B cell (primary cell): ENCODE measurements around the gene SPSB1. TPM values are rescaled to one million over a fixed set of nuclear protein-coding genes. Genes with fewer than 3 reads are reported as not detected.

Experiments
- ATAC-seq: fragments of 200-7000 bp; cut with Tn5 transposase; one replicate; pipeline ENCODE4 v1.10.0; 2021; ENCODE audit warnings: low read depth, mild to moderate bottlenecking, moderate number of reproducible peaks, moderate library complexity
- CTCF ChIA-PET: fragments of 350-600 bp; sonication (Branson Sonifier 250); formaldehyde crosslinking; loops from one replicate; lab custom pipeline; 2021; ENCODE audit warnings: antibody characterized with exemption, inconsistent platforms; lab: Charles Lee
- POLR2A ChIA-PET: fragments of 350-600 bp; sonication (Branson Sonifier 250); formaldehyde crosslinking; loops from one replicate; lab custom pipeline; 2021; ENCODE audit warnings: antibody characterized with exemption; lab: Charles Lee
- DNase-seq: peaks from one replicate; pipeline ENCODE4 v3.0.0; 2013
- H2AFZ ChIP-seq: 2 replicates; pipeline ENCODE4 v1.6.1; 2012; ENCODE audit warnings: mild to moderate bottlenecking, low read depth, low read length; ENCODE audit not compliant: insufficient read depth, poor library complexity, severe bottlenecking
- H3K27ac ChIP-seq, 2 donors: 1 replicate in 1 of 2; 2 replicates in 1 of 2; pipeline ENCODE4 v1.5.1; 2012 to 2013; ENCODE audit warnings: low read length in 2 of 2, mild to moderate bottlenecking in 2 of 2, moderate library complexity in 1 of 2
- H3K27me3 ChIP-seq, 4 experiments: fragments of 200-600 bp in 1 of 4; sonication (generic) in 1 of 4; replicated peaks in 1 of 4; 1 replicate in 2 of 4; 2 replicates in 2 of 4; pipeline versions ENCODE4 v1.6.1 to v1.7.0; 2013 to 2016; ENCODE audit warnings: low read length in 3 of 4, mild to moderate bottlenecking in 2 of 4, mixed read lengths in 1 of 4, moderate library complexity in 1 of 4; ENCODE audit not compliant: insufficient read depth in 4 of 4, control insufficient read depth in 3 of 4; ENCODE audit errors: control extremely low read depth in 1 of 4
- H3K36me3 ChIP-seq, 2 experiments: replicated peaks in 1 of 2; 1 replicate in 1 of 2; 2 replicates in 1 of 2; pipeline versions ENCODE4 v1.6.1 to v1.7.1; 2013; ENCODE audit warnings: low read length in 1 of 2; ENCODE audit not compliant: insufficient read depth in 2 of 2, control insufficient read depth in 1 of 2; ENCODE audit errors: control extremely low read depth in 1 of 2, extremely low read depth in 1 of 2
- H3K4me1 ChIP-seq, 2 donors: fragments of 200-600 bp in 1 of 2; sonication (generic) in 1 of 2; 1 replicate in 1 of 2; 2 replicates in 1 of 2; pipeline versions ENCODE4 v1.5.1 to v1.6.1; 2013 to 2017; ENCODE audit warnings: low read length in 2 of 2; ENCODE audit not compliant: control insufficient read depth in 2 of 2, insufficient read depth in 2 of 2
- H3K4me2 ChIP-seq: replicated peaks from 2 replicates; pipeline ENCODE3; 2012; ENCODE audit warnings: mild to moderate bottlenecking, low read depth, low read length; ENCODE audit not compliant: poor library complexity, severe bottlenecking
- H3K4me3 ChIP-seq, 5 experiments: fragments of 200-600 bp in 1 of 5; sonication (generic) in 1 of 5; 1 replicate in 3 of 5; 2 replicates in 2 of 5; pipeline versions ENCODE4 v1.5.1 to v1.7.0; 2011 to 2016; ENCODE audit warnings: low read length in 4 of 5, mild to moderate bottlenecking in 4 of 5, low read depth in 2 of 5, control low read depth in 1 of 5, moderate library complexity in 1 of 5; ENCODE audit not compliant: insufficient read depth in 1 of 5; ENCODE audit errors: control extremely low read depth in 1 of 5, extremely low read depth in 1 of 5
- H3K79me2 ChIP-seq: fragments of 200-600 bp; sonication (generic); one replicate; pipeline ENCODE4 v1.6.0; 2016; ENCODE audit warnings: low read length; ENCODE audit not compliant: control insufficient read depth, insufficient read depth
- H3K9ac ChIP-seq: fragments of 200-600 bp; sonication (generic); 2 replicates; pipeline ENCODE4 v1.6.1; 2017; ENCODE audit warnings: mild to moderate bottlenecking, low read length, moderate library complexity
- H3K9me3 ChIP-seq, 3 donors: one replicate each; pipeline versions ENCODE4 v1.6.1 to v1.7.1; 2013; ENCODE audit warnings: low read length in 2 of 3; ENCODE audit not compliant: control insufficient read depth in 2 of 3, insufficient read depth in 1 of 3; ENCODE audit errors: control extremely low read depth in 1 of 3
- H4K20me1 ChIP-seq: 2 replicates; pipeline ENCODE4 v1.6.0; 2012; ENCODE audit warnings: mild to moderate bottlenecking, low read length; ENCODE audit not compliant: insufficient read depth, control insufficient read depth, poor library complexity, severe bottlenecking
- H3K27ac Mint-ChIP-seq: one replicate; pipeline ENCODE4 v1.8.0; 2021; ENCODE audit warnings: mixed read lengths
- H3K27me3 Mint-ChIP-seq: one replicate; pipeline ENCODE4 v1.8.0; 2021; ENCODE audit warnings: mixed read lengths
- H3K4me1 Mint-ChIP-seq: one replicate; pipeline ENCODE4 v1.8.0; 2021; ENCODE audit warnings: mixed read lengths
- H3K4me3 Mint-ChIP-seq: one replicate; pipeline ENCODE4 v1.8.0; 2021; ENCODE audit warnings: mixed read lengths
- H3K9me3 Mint-ChIP-seq: one replicate; pipeline ENCODE4 v1.8.0; 2022; ENCODE audit warnings: mixed read lengths; ENCODE audit not compliant: insufficient read depth
- CTCF ChIP-seq: fragments of 200-600 bp; IDR thresholded peaks from one replicate; pipeline ENCODE4 v1.8.0; 2022; ENCODE audit warnings: antibody characterized with exemption, mild to moderate bottlenecking
- EZH2 ChIP-seq: IDR thresholded peaks from 2 replicates; pipeline ENCODE4 v1.6.1; 2012; ENCODE audit warnings: borderline replicate concordance, low read depth, mild to moderate bottlenecking, moderate library complexity, low read length; ENCODE audit not compliant: insufficient read depth, poor library complexity, severe bottlenecking
- WGBS: methylation state at CpG from one replicate; pipeline ENCODE4 v1.1.5; 2013; ENCODE audit warnings: missing lambda C conversion rate; ENCODE audit not compliant: insufficient coverage; 5-methylcytosine and 5-hydroxymethylcytosine counted together
- intact Hi-C: fragments of 100-400 bp; cut with micrococcal nuclease; formaldehyde crosslinking; loops from one replicate; pipeline ENCODE4 v1.10.0; 2022
- polyA plus RNA-seq: library from polyadenylated mRNA; depleted of rRNA; stranded (reverse); fragments of >200 nt; gene quantifications from 2 replicates; pipeline ENCODE4 v1.2.3, GENCODE V29; 2012
- total RNA-seq, 2 donors: library from RNA; stranded (reverse); fragments of 120-200 nt in 1 of 2; gene quantifications; 1 replicate in 1 of 2; 2 replicates in 1 of 2; pipeline versions ENCODE4 v1.2.3 to v1.2.4, GENCODE V29; 2013 to 2022

Gene SPSB1
- total and polyA plus RNA-seq, 2 donors (not counting 1 experiment from before 2014, with no cell fraction given) = 1.7 to 9.4 TPM

- no peak overlapping the region for H3K4me2 ChIP-seq
- peaks cover 27% of the 10 kb centered on the region for H3K79me2 ChIP-seq
- 94% methylated on average over 24 of the region's 24 CpGs for WGBS
- Mint-ChIP-seq H3K27me3 (no peaks in the 10 kb centered on the region), H3K27ac (no peak overlapping the region), H3K4me3 (no peak overlapping the region), H3K9me3 (no peaks in the 10 kb centered on the region), H3K4me1 (peaks cover 3% of the 10 kb centered on the region)
- H3K27me3 ChIP-seq = no peaks in the 10 kb centered on the region
- no peak overlapping the region for H2AFZ ChIP-seq
- ChIA-PET CTCF (no interaction called here), POLR2A (no interaction called here)
- no peaks in the 10 kb centered on the region for H4K20me1 ChIP-seq
- no peak overlapping the region for H3K27ac ChIP-seq
- peaks cover 0 to 1% of the 10 kb centered on the region in 2 donors for H3K4me1 ChIP-seq
- H3K9me3 ChIP-seq = no peaks in the 10 kb centered on the region
- ATAC-seq (no peak), DNase-seq (no peak)
- H3K36me3 ChIP-seq = peaks cover 0 to 14% of the 10 kb centered on the region in 2 experiments
- H3K9ac ChIP-seq = no peak overlapping the region
- intact Hi-C loops = no loop called here
- H3K4me3 ChIP-seq = no peak overlapping the region
- TF ChIP-seq EZH2 (no peak), CTCF (no peak)
Measured at GRCh38 chr1:9356021-9356420, 63.3 kb downstream of the SPSB1 start.

GRCh38 chr1:9356829-9357466 lies 64.3 kb downstream of the SPSB1 start:
- POLR2A ChIA-PET = no interaction called here
- WGBS = 100% methylated on average over 2 of the region's 2 CpGs

More at GRCh38 chr1:9356829-9357466, 64.3 kb downstream of the SPSB1 start:
- intact Hi-C loops = no loop called here
- Histone ChIP-seq H3K36me3 (peaks cover 0 to 14% of the 10 kb centered on the region in 2 experiments), H3K9me3 (no peaks in the 10 kb centered on the region), H2AFZ (no peak overlapping the region), H3K79me2 (peaks cover 23% of the 10 kb centered on the region), H3K4me1 (peaks cover 8 to 10% of the 10 kb centered on the region in 2 donors), H3K27me3 (no peaks in the 10 kb centered on the region), H3K4me2 (no peak overlapping the region), H4K20me1 (no peaks in the 10 kb centered on the region), H3K27ac (no peak overlapping the region), H3K9ac (no peak overlapping the region), H3K4me3 (no peak overlapping the region)
- no peak overlapping the region for H3K4me3 Mint-ChIP-seq
- H3K9me3 Mint-ChIP-seq = no peaks in the 10 kb centered on the region
- DNase-seq = no peak
- peaks cover 5% of the 10 kb centered on the region for H3K4me1 Mint-ChIP-seq
- no peak overlapping the region for H3K27ac Mint-ChIP-seq
- CTCF ChIA-PET = no interaction called here
- ATAC-seq = no peak
- no peaks in the 10 kb centered on the region for H3K27me3 Mint-ChIP-seq
- TF ChIP-seq CTCF = no peak
- no peak for TF ChIP-seq EZH2
